GM12864 (cell line): ENCODE results near the gene HIPK4.
"Not testable (repeated sequence)": the region's sequence is repeated elsewhere in the genome, so short reads cannot be mapped to it uniquely, and the experiment has no call there.

Source experiments
- DNase-seq: peaks from one replicate; pipeline ENCODE4 v3.0.0-alpha.2; 2011; ENCODE audit warnings: low read depth
- H3K4me3 ChIP-seq: 2 replicates; pipeline ENCODE4 v1.5.1; 2011; ENCODE audit warnings: mild to moderate bottlenecking, low read depth, low read length, control low read depth
- TF ChIP-seq, protein P1 (sequence below): IDR thresholded peaks from 2 replicates; pipeline ENCODE4 v1.5.1; 2011; ENCODE audit warnings: low read depth, mild to moderate bottlenecking, moderate library complexity, low read length, control low read depth, inconsistent platforms; ENCODE audit errors: missing control alignments

HIPK4 gene

DNA sequence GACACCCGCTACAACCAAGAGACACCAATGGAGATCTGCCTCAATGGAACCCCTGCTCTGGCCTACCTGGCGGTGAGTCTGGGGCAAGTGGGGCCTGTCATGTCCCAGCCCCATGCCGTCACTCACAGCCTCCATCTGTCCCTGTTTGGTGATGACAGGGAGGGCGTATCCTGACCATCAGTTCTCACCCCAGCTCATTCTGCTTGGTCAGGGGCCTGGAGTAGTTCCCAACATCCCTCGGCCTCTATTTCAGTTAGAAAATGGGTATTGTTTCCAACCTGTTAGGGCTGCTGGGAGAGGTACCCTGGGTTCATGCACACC lies 18.2 kb downstream of the HIPK4 start:
- TF ChIP-seq, protein P1, sequence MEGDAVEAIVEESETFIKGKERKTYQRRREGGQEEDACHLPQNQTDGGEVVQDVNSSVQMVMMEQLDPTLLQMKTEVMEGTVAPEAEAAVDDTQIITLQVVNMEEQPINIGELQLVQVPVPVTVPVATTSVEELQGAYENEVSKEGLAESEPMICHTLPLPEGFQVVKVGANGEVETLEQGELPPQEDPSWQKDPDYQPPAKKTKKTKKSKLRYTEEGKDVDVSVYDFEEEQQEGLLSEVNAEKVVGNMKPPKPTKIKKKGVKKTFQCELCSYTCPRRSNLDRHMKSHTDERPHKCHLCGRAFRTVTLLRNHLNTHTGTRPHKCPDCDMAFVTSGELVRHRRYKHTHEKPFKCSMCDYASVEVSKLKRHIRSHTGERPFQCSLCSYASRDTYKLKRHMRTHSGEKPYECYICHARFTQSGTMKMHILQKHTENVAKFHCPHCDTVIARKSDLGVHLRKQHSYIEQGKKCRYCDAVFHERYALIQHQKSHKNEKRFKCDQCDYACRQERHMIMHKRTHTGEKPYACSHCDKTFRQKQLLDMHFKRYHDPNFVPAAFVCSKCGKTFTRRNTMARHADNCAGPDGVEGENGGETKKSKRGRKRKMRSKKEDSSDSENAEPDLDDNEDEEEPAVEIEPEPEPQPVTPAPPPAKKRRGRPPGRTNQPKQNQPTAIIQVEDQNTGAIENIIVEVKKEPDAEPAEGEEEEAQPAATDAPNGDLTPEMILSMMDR, result no peak
- no peak overlapping the region for H3K4me3 ChIP-seq
- DNase-seq, result no peak

DNA sequence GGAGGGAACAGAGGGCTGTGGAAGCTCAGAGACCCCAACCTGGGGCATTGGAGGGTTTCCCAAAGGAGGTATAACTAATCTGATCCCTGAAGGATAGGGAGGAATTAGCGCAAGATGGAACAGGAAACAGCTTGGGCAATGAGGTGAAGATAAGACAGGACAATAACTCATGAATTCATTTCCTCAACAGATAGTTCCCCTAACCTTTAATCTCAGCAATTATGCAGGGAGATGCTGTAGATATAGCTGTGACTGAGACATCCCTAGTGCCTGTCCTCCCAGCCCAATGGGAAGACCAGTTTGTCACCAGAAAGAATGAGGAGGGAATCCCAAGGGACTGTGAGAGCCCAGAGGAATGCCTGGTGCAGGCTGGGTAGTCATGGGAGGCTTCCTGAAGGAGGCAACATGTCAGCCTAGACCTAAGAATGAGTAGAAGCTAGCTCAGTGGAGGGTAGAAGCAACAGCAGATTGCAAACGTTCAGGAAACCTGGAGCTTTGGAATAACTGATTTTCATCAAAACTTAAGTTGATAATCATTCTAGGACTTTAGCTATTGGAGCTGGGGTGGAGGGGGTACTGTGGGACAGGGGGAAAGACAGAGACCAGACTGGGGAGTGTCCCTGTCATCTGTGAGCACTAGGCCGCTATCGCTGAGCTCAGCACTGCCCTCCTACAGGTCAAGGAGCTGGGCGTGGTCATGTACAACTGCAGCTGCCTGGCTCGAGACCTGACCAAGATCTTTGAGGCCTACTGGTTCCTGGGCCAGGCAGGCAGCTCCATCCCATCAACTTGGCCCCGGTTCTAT lies 18.8 kb downstream of the HIPK4 start:
- H3K4me3 ChIP-seq, result no peak overlapping the region
- TF ChIP-seq, protein P1, result no peak
- no peak for DNase-seq

DNA sequence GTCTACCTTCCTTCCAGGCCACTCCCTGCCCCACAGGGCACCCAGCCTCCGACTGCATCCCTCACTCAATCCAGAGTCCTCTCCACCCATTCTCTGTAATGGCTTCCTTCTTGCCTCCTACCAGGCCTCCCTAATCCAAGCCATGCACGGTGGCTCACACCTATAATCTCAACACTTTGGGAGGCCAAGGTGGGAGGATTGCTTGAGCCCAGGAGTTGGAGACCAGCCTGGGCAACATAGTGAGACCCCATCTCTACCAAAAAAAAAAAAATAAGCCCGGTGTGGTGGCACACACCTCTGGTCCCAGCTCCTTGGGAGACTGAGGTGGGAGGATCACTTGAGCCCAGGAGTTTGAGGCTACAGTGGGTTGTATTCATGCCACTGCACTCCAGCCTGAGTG lies 19.7 kb downstream of the HIPK4 start:
- not testable (repeated sequence) for DNase-seq, H3K4me3 ChIP-seq

DNA sequence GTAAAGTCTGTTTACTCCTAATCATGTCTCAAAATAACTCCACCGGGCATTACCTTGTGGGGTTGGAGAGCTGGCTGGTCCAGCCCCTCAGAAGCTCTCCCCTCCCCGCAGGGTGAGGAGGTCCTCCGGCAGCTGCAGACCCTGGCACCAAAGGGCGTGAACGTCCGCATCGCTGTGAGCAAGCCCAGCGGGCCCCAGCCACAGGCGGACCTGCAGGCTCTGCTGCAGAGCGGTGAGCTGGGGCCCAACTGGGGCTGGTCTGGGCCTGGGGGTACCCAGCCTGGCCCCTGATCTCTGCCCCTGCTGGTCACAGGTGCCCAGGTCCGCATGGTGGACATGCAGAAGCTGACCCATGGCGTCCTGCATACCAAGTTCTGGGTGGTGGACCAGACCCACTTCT lies 20.2 kb downstream of the HIPK4 start:
- H3K4me3 ChIP-seq, result no peak overlapping the region
- TF ChIP-seq, protein P1, result no peak
- no peak for DNase-seq

DNA sequence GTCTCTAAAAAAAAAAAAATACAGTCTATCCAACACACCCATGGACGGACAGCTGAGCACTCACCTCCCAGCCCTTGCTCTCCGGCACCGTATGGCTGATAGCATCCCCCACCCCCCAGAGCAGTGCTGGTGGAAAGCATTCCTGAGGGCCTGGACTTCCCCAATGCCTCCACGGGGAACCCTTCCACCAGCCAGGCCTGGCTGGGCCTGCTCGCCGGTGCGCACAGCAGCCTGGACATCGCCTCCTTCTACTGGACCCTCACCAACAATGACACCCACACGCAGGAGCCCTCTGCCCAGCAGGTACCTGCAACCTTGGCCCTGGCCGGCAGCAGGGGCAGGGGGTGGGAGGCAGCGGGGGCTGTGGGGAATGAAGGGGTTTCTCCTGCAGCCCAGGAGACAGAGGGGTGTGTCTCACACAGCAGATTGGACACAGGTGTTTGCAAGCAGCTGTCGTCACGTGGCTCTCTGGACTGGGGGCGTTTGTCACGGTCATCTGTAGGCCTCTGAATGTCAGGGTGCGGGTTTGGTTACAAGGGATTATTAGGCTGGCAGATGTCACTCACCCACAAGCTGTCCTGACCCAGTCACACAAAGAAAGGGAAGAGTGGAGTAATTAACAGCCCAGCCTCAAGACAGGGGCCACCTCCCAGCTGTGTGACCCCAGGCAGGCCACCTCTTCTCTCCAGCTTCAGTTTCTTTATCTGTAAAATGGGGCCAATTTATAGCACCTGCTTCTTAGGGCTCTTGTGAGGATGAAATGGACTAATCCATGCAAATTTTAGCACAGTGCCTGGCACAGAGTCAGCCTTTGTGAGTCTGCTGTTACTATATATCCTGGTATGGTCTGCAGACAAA lies 22.2 kb downstream of the HIPK4 start:
- TF ChIP-seq, protein P1, result no peak
- no peak for DNase-seq

DNA sequence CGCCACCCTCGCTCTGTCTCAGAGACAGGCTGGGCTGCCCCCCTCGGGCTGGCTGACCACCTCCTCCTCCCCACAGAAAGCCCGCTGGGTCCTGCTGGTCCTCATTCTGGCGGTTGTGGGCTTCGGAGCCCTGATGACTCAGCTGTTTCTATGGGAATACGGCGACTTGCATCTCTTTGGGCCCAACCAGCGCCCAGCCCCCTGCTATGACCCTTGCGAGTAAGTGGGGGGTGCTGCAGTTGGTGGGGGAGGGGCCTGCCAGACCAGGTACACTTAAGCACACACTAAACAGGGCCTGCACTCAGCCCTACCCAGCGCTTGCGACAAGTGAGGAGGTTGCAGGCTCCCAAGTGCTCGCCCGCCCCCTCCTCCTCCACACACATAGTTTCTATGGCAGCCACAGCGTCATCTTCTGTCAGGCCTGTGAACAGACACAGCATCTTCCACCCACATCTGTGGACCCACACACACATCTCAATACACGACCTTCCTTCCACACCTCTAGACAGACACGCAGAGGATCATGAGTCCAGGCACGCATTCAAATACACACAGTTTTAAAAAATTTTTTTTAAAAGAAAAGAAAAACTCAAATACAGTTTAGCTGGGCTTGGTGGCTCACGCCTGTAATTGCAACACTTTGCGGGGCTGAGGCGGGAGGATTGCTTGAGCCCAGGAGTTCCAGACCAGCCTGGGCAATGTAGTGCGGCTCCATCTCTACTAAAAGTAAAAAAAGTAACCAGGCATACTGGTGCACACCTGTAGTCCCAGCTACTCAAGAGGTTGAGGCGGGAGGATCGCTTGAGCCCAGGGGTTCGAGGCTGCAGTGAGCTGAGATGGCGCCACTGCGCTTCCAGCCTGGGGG lies 23.1 kb downstream of the HIPK4 start:
- TF ChIP-seq, protein P1, result no peak
- H3K4me3 ChIP-seq, result no peak overlapping the region
- no peak for DNase-seq

More for the DNA sequence above, 22.2 kb downstream of the HIPK4 start:
- H3K4me3 ChIP-seq, result no peak overlapping the region
